Measurements from ENCODE around the gene CYP4F22.
"Not testable (repeated sequence)": the region's sequence is repeated elsewhere in the genome, so short reads cannot be mapped to it uniquely, and the experiment has no call there.

- TF ChIP-seq CTCF (IDR thresholded peaks at IDR 0.05; ENCODE audit: low read depth, low read length); EZH2phosphoT487 (IDR thresholded peaks at IDR 0.05; ENCODE audit: low read depth): not testable (repeated sequence)
Observed at GRCh38 chr19:15515227-15515625, 6.9 kb downstream of the CYP4F22 start.

Measured in OCI-LY3 (cell line).